ENCODE results near the gene RARS2. TPM values are rescaled to one million over a fixed set of nuclear protein-coding genes. Genes with fewer than 3 reads are reported as not detected.
"Not testable (repeated sequence)": the region's sequence is repeated elsewhere in the genome, so short reads cannot be mapped to it uniquely, and the experiment has no call there.

The RARS2 gene
- total RNA-seq, 6 experiments from 2014 or later, result 48.3 to 62.0 (median 58.3) TPM

- Mint-ChIP-seq H3K27ac (no peak overlapping the region), H3K4me1 (ENCODE audit: low read depth) (peaks cover 8% of the 10 kb centered on the region; the same call in 1 of the 2 replicates)
Measured at GRCh38 chr6:87617405-87617804, 27.6 kb upstream of the RARS2 start.

GRCh38 chr6:87613018-87613417, 23.2 kb upstream of the RARS2 start:
- DNase-seq; H3K4me3 Mint-ChIP-seq; H3K4me1 Mint-ChIP-seq (ENCODE audit: low read depth); H3K9me3 Mint-ChIP-seq; H3K27me3 Mint-ChIP-seq (ENCODE audit: insufficient read depth); H3K27ac Mint-ChIP-seq: not testable (repeated sequence)
- H3K36me3 Mint-ChIP-seq (ENCODE audit: low read depth), result peaks cover 35% of the 10 kb centered on the region

More at GRCh38 chr6:87617405-87617804, 27.6 kb upstream of the RARS2 start:
- no peak overlapping the region for H3K4me3 Mint-ChIP-seq
- peaks cover 26% of the 10 kb centered on the region for H3K36me3 Mint-ChIP-seq (ENCODE audit: low read depth)
- no peaks in the 10 kb centered on the region; the same call in 1 of the 2 replicates for H3K27me3 Mint-ChIP-seq (ENCODE audit: insufficient read depth)
- no peaks in the 10 kb centered on the region for H3K9me3 Mint-ChIP-seq
- DNase-seq, result no peak
- no peak for TF ChIP-seq CTCF (IDR thresholded peaks at IDR 0.05)

- Mint-ChIP-seq H3K4me3 (no peak overlapping the region), H3K36me3 (ENCODE audit: low read depth) (peaks cover 27% of the 10 kb centered on the region), H3K4me1 (ENCODE audit: low read depth) (no peaks in the 10 kb centered on the region), H3K27ac (no peak overlapping the region), H3K9me3 (no peaks in the 10 kb centered on the region), H3K27me3 (ENCODE audit: insufficient read depth) (no peaks in the 10 kb centered on the region)
- no peak for TF ChIP-seq CTCF (IDR thresholded peaks at IDR 0.05)
- DNase-seq, result no peak
Measured at GRCh38 chr6:87608802-87609201, 19.0 kb upstream of the RARS2 start.

DNA sequence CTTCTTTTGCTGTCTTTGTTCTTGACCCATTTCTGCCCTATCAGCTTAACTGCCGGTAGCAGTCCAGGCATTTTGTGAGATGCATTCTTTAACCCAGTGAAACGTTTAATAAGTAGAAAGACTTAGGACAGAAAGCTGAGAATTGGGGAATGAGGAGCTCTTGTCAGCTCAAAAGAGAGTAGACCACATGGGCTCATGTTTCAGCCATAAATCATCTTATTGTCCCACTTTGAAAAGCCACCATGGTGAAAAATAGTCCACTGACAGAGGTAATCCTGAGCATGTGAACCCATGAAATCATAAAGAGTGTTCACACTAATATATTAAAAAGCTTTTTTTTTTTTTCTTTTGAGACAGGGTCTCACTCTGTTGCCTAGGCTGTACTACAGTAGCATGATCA, 16.4 kb upstream of the RARS2 start:
- H3K9me3 Mint-ChIP-seq, result no peaks in the 10 kb centered on the region
- no peak for DNase-seq
- no peak overlapping the region for H3K4me3 Mint-ChIP-seq
- no peaks in the 10 kb centered on the region for H3K27me3 Mint-ChIP-seq (ENCODE audit: insufficient read depth)
- TF ChIP-seq CTCF (IDR thresholded peaks at IDR 0.05), result no peak
- peaks cover 16% of the 10 kb centered on the region; the same call in 1 of the 2 replicates for H3K36me3 Mint-ChIP-seq (ENCODE audit: low read depth)
- H3K27ac Mint-ChIP-seq, result no peak overlapping the region
- H3K4me1 Mint-ChIP-seq (ENCODE audit: low read depth), result no peaks in the 10 kb centered on the region

DNA sequence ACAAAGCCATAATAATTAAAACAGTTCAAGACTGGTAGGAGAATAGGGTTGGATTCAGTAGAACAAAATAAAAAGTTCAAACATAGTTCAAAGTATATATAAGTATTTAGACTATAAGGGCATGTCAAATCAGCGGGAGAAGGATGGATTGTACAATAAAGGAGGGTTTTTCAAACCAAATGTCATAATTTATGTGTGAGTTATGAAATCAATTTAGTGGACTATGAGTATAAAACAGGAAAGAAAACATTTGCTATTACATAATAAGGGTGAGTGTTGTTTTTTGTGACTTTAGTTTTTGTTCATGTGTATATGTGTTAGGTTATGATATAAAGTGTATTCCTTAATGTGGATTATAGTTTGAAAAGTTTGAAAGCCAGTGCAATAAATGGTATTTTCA, 10.8 kb upstream of the RARS2 start:
- no peak for TF ChIP-seq CTCF (IDR thresholded peaks at IDR 0.05)
- DNase-seq, result no peak
- no peak overlapping the region for H3K4me3 Mint-ChIP-seq
- no peak overlapping the region for H3K27ac Mint-ChIP-seq
- H3K9me3 Mint-ChIP-seq, result no peaks in the 10 kb centered on the region
- no peaks in the 10 kb centered on the region for H3K4me1 Mint-ChIP-seq (ENCODE audit: low read depth)
- no peaks in the 10 kb centered on the region for H3K27me3 Mint-ChIP-seq (ENCODE audit: insufficient read depth)
- H3K36me3 Mint-ChIP-seq (ENCODE audit: low read depth), result peaks cover 11% of the 10 kb centered on the region; the same call in 1 of the 2 replicates

DNA sequence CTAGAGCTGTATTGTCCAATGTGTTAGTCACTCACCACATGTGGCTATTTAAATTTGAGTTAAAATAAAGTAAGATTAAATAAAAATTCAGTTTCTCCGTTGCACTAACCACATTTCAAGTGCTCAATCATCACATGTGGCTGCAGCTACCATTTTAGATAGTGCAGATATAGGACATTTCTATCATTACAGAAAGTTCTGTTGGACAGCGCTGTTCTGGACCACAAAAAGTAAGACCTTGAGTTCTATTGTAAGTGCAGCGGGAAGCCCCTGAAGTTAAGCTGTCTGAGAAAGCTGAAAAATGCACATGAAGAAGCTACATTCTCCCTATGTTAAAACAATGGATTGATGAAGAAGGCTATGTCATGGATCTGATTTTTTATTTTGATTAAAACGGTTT, 1.2 kb upstream of the RARS2 start:
- H3K4me3 Mint-ChIP-seq, result peak overlapping the region; percentile 95
- no peaks in the 10 kb centered on the region; the same call in 1 of the 2 replicates for H3K27me3 Mint-ChIP-seq (ENCODE audit: insufficient read depth)
- H3K9me3 Mint-ChIP-seq, result no peaks in the 10 kb centered on the region
- peaks cover 38% of the 10 kb centered on the region for H3K36me3 Mint-ChIP-seq (ENCODE audit: low read depth)
- H3K27ac Mint-ChIP-seq, result peak overlapping the region; percentile 81; the same call in 1 of the 2 replicates
- TF ChIP-seq CTCF (IDR thresholded peaks at IDR 0.05), result no peak
- H3K4me1 Mint-ChIP-seq (ENCODE audit: low read depth), result peaks cover 46% of the 10 kb centered on the region
- DNase-seq, result peak; percentile 9
